ENCODE measurements around the gene TPRN.

Gene TPRN

GRCh38 chr9:137147091-137147792 lies 53.3 kb downstream of the TPRN start:
- H3K4me3 ChIP-seq (ENCODE audit: low read depth, low read length), result peak overlapping the region; percentile 25
- H3K9ac ChIP-seq (ENCODE audit: low read length), result no peak overlapping the region
- whole genome bisulfite sequencing (ENCODE audit: extremely low coverage, insufficient coverage, insufficient read length), result no CpG with 5 or more reads among the region's 26 CpGs

DNA sequence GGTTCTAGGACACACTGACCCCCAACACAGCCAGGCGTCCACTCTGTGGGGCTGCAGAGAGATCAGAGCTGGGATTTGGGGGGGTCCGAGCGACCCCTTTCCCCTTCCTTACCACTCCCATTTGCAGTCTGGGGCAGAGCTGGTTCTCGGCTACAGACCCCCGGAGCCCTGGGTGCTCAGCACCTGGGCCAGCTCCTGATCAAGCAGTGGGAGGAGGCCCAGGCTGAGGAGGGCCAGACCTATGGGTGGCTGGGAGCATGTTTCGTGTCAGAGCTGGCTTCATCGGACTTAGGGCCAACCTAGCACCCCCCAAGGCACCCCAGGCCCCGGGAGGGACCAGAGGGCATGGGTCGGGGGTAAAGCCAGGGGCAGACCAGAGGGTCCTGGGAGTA lies 54.0 kb downstream of the TPRN start:
- Histone ChIP-seq H3K27me3 (ENCODE audit: insufficient read depth, low read length) (no peaks in the 10 kb centered on the region), H2BK120ac (ENCODE audit: insufficient read depth, low read length, poor library complexity) (no peak overlapping the region), H3K4me3 (ENCODE audit: low read depth, low read length) (no peak overlapping the region), H4K91ac (ENCODE audit: low read depth, low read length) (no peak overlapping the region), H3K9ac (ENCODE audit: low read length) (no peak overlapping the region), H3K18ac (ENCODE audit: low read length) (no peak overlapping the region), H2BK12ac (ENCODE audit: low read length) (no peak overlapping the region), H3K4me1 (ENCODE audit: control insufficient read depth in 1 of 2, insufficient read depth in 2 of 2, low read length in 2 of 2) (no peaks in the 10 kb centered on the region), H2BK5ac (ENCODE audit: low read depth, low read length, poor library complexity) (no peak overlapping the region), H3K23ac (ENCODE audit: low read length) (no peak overlapping the region), H3K4me2 (ENCODE audit: low read length) (no peak overlapping the region), H3K27ac (ENCODE audit: low read depth, low read length) (no peak overlapping the region), H4K12ac (ENCODE audit: low read depth, low read length) (no peak overlapping the region), H3K14ac (ENCODE audit: low read length) (no peak overlapping the region), H3K4ac (ENCODE audit: low read depth, low read length) (no peak overlapping the region), H4K8ac (ENCODE audit: low read depth, low read length) (no peak overlapping the region), H3K79me2 (ENCODE audit: control insufficient read depth, insufficient read depth, low read length, poor library complexity) (no peaks in the 10 kb centered on the region), H3K79me1 (ENCODE audit: low read length) (no peaks in the 10 kb centered on the region), H3K9me3 (ENCODE audit: insufficient read depth, low read depth, low read length) (peaks cover 12% of the 10 kb centered on the region), H2AK5ac (ENCODE audit: low read length) (no peak overlapping the region), H2AFZ (ENCODE audit: insufficient read depth, low read length, poor library complexity) (no peak overlapping the region), H3K36me3 (ENCODE audit: control insufficient read depth in 1 of 2, insufficient read depth in 2 of 2, low read length in 2 of 2) (no peaks in the 10 kb centered on the region)
- no CpG with 5 or more reads among the region's 9 CpGs for WGBS (ENCODE audit: extremely low coverage, insufficient coverage, insufficient read length)
- DNase-seq, result no peak

More at GRCh38 chr9:137147091-137147792, 53.3 kb downstream of the TPRN start:
- Histone ChIP-seq H3K4me1 (ENCODE audit: control insufficient read depth in 1 of 2, insufficient read depth in 2 of 2, low read length in 2 of 2) (no peaks in the 10 kb centered on the region), H2AK5ac (ENCODE audit: low read length) (no peak overlapping the region), H3K23ac (ENCODE audit: low read length) (no peak overlapping the region), H2BK5ac (ENCODE audit: low read depth, low read length, poor library complexity) (no peak overlapping the region), H3K27me3 (ENCODE audit: insufficient read depth, low read length) (no peaks in the 10 kb centered on the region), H3K4me2 (ENCODE audit: low read length) (no peak overlapping the region), H4K8ac (ENCODE audit: low read depth, low read length) (no peak overlapping the region), H2BK120ac (ENCODE audit: insufficient read depth, low read length, poor library complexity) (no peak overlapping the region), H3K4ac (ENCODE audit: low read depth, low read length) (no peak overlapping the region), H3K14ac (ENCODE audit: low read length) (no peak overlapping the region), H3K9me3 (ENCODE audit: insufficient read depth, low read depth, low read length) (peaks cover 10% of the 10 kb centered on the region), H2BK12ac (ENCODE audit: low read length) (no peak overlapping the region), H3K79me2 (ENCODE audit: control insufficient read depth, insufficient read depth, low read length, poor library complexity) (no peaks in the 10 kb centered on the region), H3K18ac (ENCODE audit: low read length) (no peak overlapping the region), H3K36me3 (ENCODE audit: control insufficient read depth in 1 of 2, insufficient read depth in 2 of 2, low read length in 2 of 2) (no peaks in the 10 kb centered on the region), H4K91ac (ENCODE audit: low read depth, low read length) (no peak overlapping the region), H4K12ac (ENCODE audit: low read depth, low read length) (no peak overlapping the region), H2AFZ (ENCODE audit: insufficient read depth, low read length, poor library complexity) (no peak overlapping the region), H3K79me1 (ENCODE audit: low read length) (no peaks in the 10 kb centered on the region), H3K27ac (ENCODE audit: low read depth, low read length) (no peak overlapping the region)
- DNase-seq, result no peak

- no peak overlapping the region for H3K4ac ChIP-seq (ENCODE audit: low read depth, low read length)
- H2AK5ac ChIP-seq (ENCODE audit: low read length), result no peak overlapping the region
- no peak overlapping the region for H3K4me2 ChIP-seq (ENCODE audit: low read length)
- no CpG with 5 or more reads among the region's 49 CpGs for WGBS (ENCODE audit: extremely low coverage, insufficient coverage, insufficient read length)
- no peaks in the 10 kb centered on the region for H3K79me1 ChIP-seq (ENCODE audit: low read length)
- H3K79me2 ChIP-seq (ENCODE audit: control insufficient read depth, insufficient read depth, low read length, poor library complexity), result no peaks in the 10 kb centered on the region
- H3K23ac ChIP-seq (ENCODE audit: low read length), result no peak overlapping the region
- no peak overlapping the region for H3K27ac ChIP-seq (ENCODE audit: low read depth, low read length)
- H3K9me3 ChIP-seq (ENCODE audit: insufficient read depth, low read depth, low read length), result peaks cover 13% of the 10 kb centered on the region
- no peak overlapping the region for H3K9ac ChIP-seq (ENCODE audit: low read length)
- H2BK120ac ChIP-seq (ENCODE audit: insufficient read depth, low read length, poor library complexity), result no peak overlapping the region
- no peak overlapping the region for H4K12ac ChIP-seq (ENCODE audit: low read depth, low read length)
- H3K4me1 ChIP-seq (ENCODE audit: control insufficient read depth in 1 of 2, insufficient read depth in 2 of 2, low read length in 2 of 2), result no peaks in the 10 kb centered on the region
- no peak overlapping the region for H2AFZ ChIP-seq (ENCODE audit: insufficient read depth, low read length, poor library complexity)
- DNase-seq, result no peak
- peaks cover 2% of the 10 kb centered on the region for H3K27me3 ChIP-seq (ENCODE audit: insufficient read depth, low read length)
- no peak overlapping the region for H3K14ac ChIP-seq (ENCODE audit: low read length)
- no peak overlapping the region for H4K8ac ChIP-seq (ENCODE audit: low read depth, low read length)
- no peaks in the 10 kb centered on the region for H3K36me3 ChIP-seq (ENCODE audit: control insufficient read depth in 1 of 2, insufficient read depth in 2 of 2, low read length in 2 of 2)
- H2BK12ac ChIP-seq (ENCODE audit: low read length), result no peak overlapping the region
- H3K18ac ChIP-seq (ENCODE audit: low read length), result no peak overlapping the region
- H3K4me3 ChIP-seq (ENCODE audit: low read depth, low read length), result no peak overlapping the region
- H4K91ac ChIP-seq (ENCODE audit: low read depth, low read length), result no peak overlapping the region
- H2BK5ac ChIP-seq (ENCODE audit: low read depth, low read length, poor library complexity), result no peak overlapping the region
These were observed 54.6 kb downstream of the TPRN start for GRCh38 chr9:137145731-137146526.

DNA sequence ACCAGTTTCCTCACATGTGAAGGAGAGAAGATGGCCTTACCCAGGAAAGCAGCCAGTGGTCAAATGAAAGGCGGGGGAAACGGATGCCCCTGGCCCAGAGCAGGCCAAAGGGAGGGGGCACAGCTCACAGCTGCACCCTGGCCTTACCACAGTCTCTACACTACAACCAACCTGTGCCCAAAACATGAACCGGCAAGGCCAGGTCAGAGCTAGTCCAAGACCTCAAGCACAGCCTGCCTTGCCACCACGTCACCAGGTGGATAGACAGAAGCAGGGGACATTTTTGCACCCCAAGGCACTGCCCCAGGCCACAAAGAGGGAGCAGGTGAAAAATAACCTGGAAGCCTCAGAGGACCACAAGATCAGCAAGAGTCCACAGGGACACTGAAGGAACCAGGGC lies 57.1 kb downstream of the TPRN start:
- H3K4me3 ChIP-seq (ENCODE audit: low read depth, low read length), result no peak overlapping the region
- peaks cover 2 to 3% of the 10 kb centered on the region in 2 experiments for H3K4me1 ChIP-seq (ENCODE audit: control insufficient read depth in 1 of 2, insufficient read depth in 2 of 2, low read length in 2 of 2)
- H3K79me1 ChIP-seq (ENCODE audit: low read length), result no peaks in the 10 kb centered on the region
- no CpG with 5 or more reads among the region's 4 CpGs for WGBS (ENCODE audit: extremely low coverage, insufficient coverage, insufficient read length)
- H3K14ac ChIP-seq (ENCODE audit: low read length), result no peak overlapping the region
- H3K9me3 ChIP-seq (ENCODE audit: insufficient read depth, low read depth, low read length), result peaks cover 25% of the 10 kb centered on the region
- H3K23ac ChIP-seq (ENCODE audit: low read length), result no peak overlapping the region
- H2AFZ ChIP-seq (ENCODE audit: insufficient read depth, low read length, poor library complexity), result no peak overlapping the region
- H3K27ac ChIP-seq (ENCODE audit: low read depth, low read length), result no peak overlapping the region
- H2BK12ac ChIP-seq (ENCODE audit: low read length), result no peak overlapping the region
- DNase-seq, result no peak
- peaks cover 17% of the 10 kb centered on the region for H3K27me3 ChIP-seq (ENCODE audit: insufficient read depth, low read length)
- H3K4me2 ChIP-seq (ENCODE audit: low read length), result no peak overlapping the region
- no peak overlapping the region for H4K12ac ChIP-seq (ENCODE audit: low read depth, low read length)
- no peak overlapping the region for H3K4ac ChIP-seq (ENCODE audit: low read depth, low read length)
- no peak overlapping the region for H2BK120ac ChIP-seq (ENCODE audit: insufficient read depth, low read length, poor library complexity)
- no peak overlapping the region for H3K9ac ChIP-seq (ENCODE audit: low read length)
- no peaks in the 10 kb centered on the region for H3K36me3 ChIP-seq (ENCODE audit: control insufficient read depth in 1 of 2, insufficient read depth in 2 of 2, low read length in 2 of 2)
- no peak overlapping the region for H3K18ac ChIP-seq (ENCODE audit: low read length)
- no peak overlapping the region for H4K8ac ChIP-seq (ENCODE audit: low read depth, low read length)
- no peak overlapping the region for H2BK5ac ChIP-seq (ENCODE audit: low read depth, low read length, poor library complexity)
- H2AK5ac ChIP-seq (ENCODE audit: low read length), result no peak overlapping the region
- H3K79me2 ChIP-seq (ENCODE audit: control insufficient read depth, insufficient read depth, low read length, poor library complexity), result no peaks in the 10 kb centered on the region
- H4K91ac ChIP-seq (ENCODE audit: low read depth, low read length), result no peak overlapping the region

All from trophoblast cell (in vitro differentiated cells and primary cell).